ENCODE data around the gene PLCH2.

DNA sequence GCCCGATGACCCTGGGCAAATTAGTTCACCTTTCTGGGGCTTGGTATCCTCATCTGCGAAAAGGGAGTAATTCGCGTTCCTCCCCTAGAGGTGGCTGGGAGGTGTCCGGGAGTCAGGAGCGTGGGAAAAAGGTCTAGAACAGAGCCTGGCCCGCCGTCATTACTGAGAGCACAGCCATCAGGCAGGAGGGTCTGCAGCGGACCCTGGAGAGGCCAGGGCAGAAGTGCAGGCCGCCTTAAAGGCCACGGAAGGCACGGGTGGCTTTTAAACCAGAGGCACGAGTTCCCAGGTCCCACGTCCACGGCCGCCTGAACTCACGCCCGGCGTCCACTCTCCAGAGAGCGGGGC is 49.5 kb downstream of the PLCH2 start:
- no peak for TF ChIP-seq EZH2 (IDR thresholded peaks at IDR 0.05; ENCODE audit: borderline replicate concordance, low read length)
- TF ChIP-seq, protein P1, sequence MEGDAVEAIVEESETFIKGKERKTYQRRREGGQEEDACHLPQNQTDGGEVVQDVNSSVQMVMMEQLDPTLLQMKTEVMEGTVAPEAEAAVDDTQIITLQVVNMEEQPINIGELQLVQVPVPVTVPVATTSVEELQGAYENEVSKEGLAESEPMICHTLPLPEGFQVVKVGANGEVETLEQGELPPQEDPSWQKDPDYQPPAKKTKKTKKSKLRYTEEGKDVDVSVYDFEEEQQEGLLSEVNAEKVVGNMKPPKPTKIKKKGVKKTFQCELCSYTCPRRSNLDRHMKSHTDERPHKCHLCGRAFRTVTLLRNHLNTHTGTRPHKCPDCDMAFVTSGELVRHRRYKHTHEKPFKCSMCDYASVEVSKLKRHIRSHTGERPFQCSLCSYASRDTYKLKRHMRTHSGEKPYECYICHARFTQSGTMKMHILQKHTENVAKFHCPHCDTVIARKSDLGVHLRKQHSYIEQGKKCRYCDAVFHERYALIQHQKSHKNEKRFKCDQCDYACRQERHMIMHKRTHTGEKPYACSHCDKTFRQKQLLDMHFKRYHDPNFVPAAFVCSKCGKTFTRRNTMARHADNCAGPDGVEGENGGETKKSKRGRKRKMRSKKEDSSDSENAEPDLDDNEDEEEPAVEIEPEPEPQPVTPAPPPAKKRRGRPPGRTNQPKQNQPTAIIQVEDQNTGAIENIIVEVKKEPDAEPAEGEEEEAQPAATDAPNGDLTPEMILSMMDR (conservative IDR thresholded peaks at IDR 0.05 in 1 of 2, IDR thresholded peaks at IDR 0.05 in 1 of 2; ENCODE audit: extremely low read depth in 1 of 2, insufficient read depth in 1 of 2, low read depth in 1 of 2, low read length in 2 of 2) = no peak
